Endothelial cell of umbilical vein (primary cell): ENCODE results near the gene SWT1. TPM values are rescaled to one million over a fixed set of nuclear protein-coding genes. Genes with fewer than 3 reads are reported as not detected.

Experiments used
- BruUV-seq: library from RNA; stranded (reverse); fragments of 400-500 nt; replicated peaks from 2 replicates; lab custom pipeline; 2021; lab: Mats Ljungman, UMichigan
- CTCF ChIA-PET: fragments of 300-600, 350-600 bp; sonication (Branson Sonifier 250); formaldehyde crosslinking; loops from one replicate; lab custom pipeline; 2021; ENCODE audit warnings: antibody characterized with exemption, inconsistent platforms; lab: Charles Lee
- POLR2A ChIA-PET: fragments of 300-600, 350-600 bp; sonication (Branson Sonifier 250); formaldehyde crosslinking; loops from one replicate; lab custom pipeline; 2021; ENCODE audit warnings: antibody characterized with exemption, inconsistent platforms; lab: Charles Lee
- DNase-seq: peaks from one replicate; pipeline ENCODE4 v3.0.0-alpha.2; 2011; ENCODE audit warnings: low read depth, low spot score
- FAIRE-seq: peaks from 2 replicates; lab custom pipeline; 2011; peaks lifted over from hg19 to GRCh38; lab: Jason Lieb, UNC
- H2AFZ ChIP-seq: 2 replicates; pipeline ENCODE4 v1.6.0; 2012; ENCODE audit warnings: low read depth, low read length, control low read depth, inconsistent platforms
- H3K27ac ChIP-seq: 2 replicates; pipeline ENCODE4 v1.5.1; 2011; ENCODE audit warnings: low read depth, mild to moderate bottlenecking, control low read depth, low read length, moderate library complexity; ENCODE audit not compliant: insufficient read depth
- H3K27me3 ChIP-seq, 2 experiments: 2 replicates each; pipeline versions ENCODE4 v1.6.0 to v1.6.1; 2011; ENCODE audit warnings: low read length in 2 of 2, mixed read lengths in 1 of 2; ENCODE audit not compliant: control insufficient read depth in 2 of 2, insufficient read depth in 2 of 2
- H3K36me3 ChIP-seq, 2 experiments: 2 replicates in 1 of 2; 3 replicates in 1 of 2; pipeline ENCODE4 v1.5.1; 2011; ENCODE audit warnings: low read length in 2 of 2, mild to moderate bottlenecking in 1 of 2, moderate library complexity in 1 of 2; ENCODE audit not compliant: control insufficient read depth in 2 of 2, insufficient read depth in 2 of 2; ENCODE audit errors: extremely low read depth in 1 of 2
- H3K4me1 ChIP-seq: 3 replicates; pipeline ENCODE4 v1.5.1; 2011; ENCODE audit warnings: mild to moderate bottlenecking, low read length; ENCODE audit not compliant: control insufficient read depth, insufficient read depth; ENCODE audit errors: extremely low read depth
- H3K4me2 ChIP-seq: 2 replicates; pipeline ENCODE4 v1.6.1; 2011; ENCODE audit warnings: low read length, control low read depth, mixed read lengths; ENCODE audit not compliant: insufficient read depth
- H3K4me3 ChIP-seq, 3 experiments: fragments of 200-600 bp in 1 of 3; sonication (generic), shearing (Covaris generic) in 1 of 3; replicated peaks in 1 of 3; 2 replicates each; pipeline ENCODE4 v1.5.1; 2011 to 2016; ENCODE audit warnings: control low read depth in 3 of 3, low read length in 3 of 3, mild to moderate bottlenecking in 2 of 3, inconsistent platforms in 1 of 3, low read depth in 1 of 3, moderate library complexity in 1 of 3; ENCODE audit not compliant: insufficient read depth in 1 of 3
- H3K79me2 ChIP-seq: 2 replicates; pipeline ENCODE4 v1.6.0; 2012; ENCODE audit warnings: low read length, inconsistent platforms; ENCODE audit not compliant: control insufficient read depth, insufficient read depth
- H3K9ac ChIP-seq: replicated peaks from 2 replicates; pipeline ENCODE3; 2011; ENCODE audit warnings: low read length, control low read depth; ENCODE audit not compliant: insufficient read depth; ENCODE audit errors: extremely low read depth
- H3K9me1 ChIP-seq: replicated peaks from 3 replicates; pipeline ENCODE4 v1.6.0; 2011; ENCODE audit warnings: mild to moderate bottlenecking, low read length; ENCODE audit not compliant: control insufficient read depth, insufficient read depth; ENCODE audit errors: extremely low read depth
- H3K9me3 ChIP-seq: replicated peaks from 2 replicates; pipeline ENCODE4 v1.5.1; 2012; ENCODE audit warnings: low read length, inconsistent platforms; ENCODE audit not compliant: control insufficient read depth, insufficient read depth
- H4K20me1 ChIP-seq: replicated peaks from 2 replicates; pipeline ENCODE3; 2011; ENCODE audit warnings: mild to moderate bottlenecking, low read length; ENCODE audit not compliant: control insufficient read depth, insufficient read depth; ENCODE audit errors: extremely low read depth
- EZH2 ChIP-seq: IDR thresholded peaks from 2 replicates; pipeline ENCODE4 v1.6.1; 2012; ENCODE audit warnings: borderline replicate concordance, low read depth, mild to moderate bottlenecking, moderate library complexity, low read length, inconsistent platforms; ENCODE audit not compliant: severe bottlenecking
- FOS ChIP-seq: IDR thresholded peaks from 2 replicates; pipeline ENCODE4 v1.6.1; 2011; ENCODE audit warnings: mild to moderate bottlenecking, low read length, moderate library complexity, borderline replicate concordance; ENCODE audit not compliant: insufficient read depth
- GATA2 ChIP-seq: IDR thresholded peaks from 2 replicates; pipeline ENCODE4 v1.7.0; 2011; ENCODE audit warnings: low read depth, mild to moderate bottlenecking, moderate library complexity, mixed read lengths, low read length; ENCODE audit not compliant: insufficient read length, insufficient read depth
- MYC ChIP-seq: IDR thresholded peaks from one replicate; pipeline ENCODE4 v1.6.1; 2011; ENCODE audit warnings: mild to moderate bottlenecking, low read depth, low read length
- POLR2A ChIP-seq: IDR thresholded peaks from 2 replicates; pipeline ENCODE4 v1.6.1; 2012; ENCODE audit warnings: low read depth, mild to moderate bottlenecking, control low read depth, low read length
- POLR2AphosphoS5 ChIP-seq: IDR thresholded peaks from 2 replicates; pipeline ENCODE4 v1.6.1; 2012; ENCODE audit warnings: low read depth, mild to moderate bottlenecking, control low read depth, low read length, moderate library complexity; ENCODE audit not compliant: insufficient read depth
- dilution Hi-C: fragments of 300-500 bp; cut with MboI; formaldehyde crosslinking; loops from one replicate; pipeline ENCODE4 v1.15.0; 2019; ENCODE audit warnings: low sequenced_read_pairs; ENCODE audit not compliant: extremely low pct_ligation_motif_present
- intact Hi-C: fragments of 100-400 bp; cut with micrococcal nuclease; formaldehyde crosslinking; loops from one replicate; pipeline ENCODE4 v1.10.0; 2022
- polyA plus RNA-seq, 4 experiments: library from polyadenylated mRNA; depleted of rRNA in 3 of 4; stranded (reverse) in 3 of 4; unstranded in 1 of 4; fragments of >200 nt; gene quantifications; 2 replicates each; pipeline versions ENCODE4 v1.2.1 to v1.2.3, GENCODE V29; 2011 to 2012; ENCODE audit warnings: missing spikeins in 1 of 4
- total RNA-seq: library from RNA; stranded (reverse); gene quantifications from 2 replicates; pipeline ENCODE4 v1.2.3, GENCODE V29; 2021
- TF ChIP-seq, protein P1 (sequence below): IDR thresholded peaks from 2 replicates; pipeline ENCODE4 v1.6.1; 2011; ENCODE audit not compliant: insufficient read depth, insufficient read length
- TF ChIP-seq, protein P2 (sequence below), 2 donors: IDR thresholded peaks; 1 replicate in 1 of 2; 2 replicates in 1 of 2; pipeline ENCODE4 v1.5.1; 2011; ENCODE audit warnings: low read length in 2 of 2, mild to moderate bottlenecking in 2 of 2, moderate library complexity in 2 of 2, control low read depth in 1 of 2, inconsistent platforms in 1 of 2, low read depth in 1 of 2; ENCODE audit not compliant: insufficient read depth in 1 of 2; ENCODE audit errors: extremely low read depth in 1 of 2

The SWT1 gene
- total and polyA plus RNA-seq, 2 donors (not counting 3 experiments of a cell fraction or from before 2014, with no cell fraction given) = 1.0 to 4.3 TPM

DNA sequence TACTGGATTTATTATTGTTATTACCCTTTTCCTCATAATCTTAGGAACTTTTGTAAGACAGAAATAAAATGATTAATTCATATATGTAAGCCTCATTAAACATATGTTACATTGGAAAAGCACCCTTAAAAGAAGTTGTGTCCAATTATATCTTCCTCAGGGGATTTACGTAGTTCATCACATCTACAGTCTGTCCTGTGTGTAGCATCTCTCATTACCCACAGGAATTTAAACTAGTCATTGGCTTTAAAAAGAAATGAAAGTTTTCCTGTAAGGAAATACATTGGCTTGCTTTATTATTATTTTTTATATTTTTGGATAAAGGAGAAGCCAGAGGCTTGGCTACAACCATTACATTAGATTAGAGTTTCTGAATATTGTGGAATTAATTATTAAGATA is 56.1 kb downstream of the SWT1 start:
- H3K9me1 ChIP-seq = no peaks in the 10 kb centered on the region
- H3K36me3 ChIP-seq = no peaks in the 10 kb centered on the region
- CTCF ChIA-PET = interaction anchor here (1.3 kb wide), 1 partner anchor 43 kb away, joined by 3 read pairs; no protein-coding TSS in a partner anchor
- TF ChIP-seq, protein P1, sequence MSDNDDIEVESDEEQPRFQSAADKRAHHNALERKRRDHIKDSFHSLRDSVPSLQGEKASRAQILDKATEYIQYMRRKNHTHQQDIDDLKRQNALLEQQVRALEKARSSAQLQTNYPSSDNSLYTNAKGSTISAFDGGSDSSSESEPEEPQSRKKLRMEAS = no peak
- TF ChIP-seq MYC (no peak), EZH2 (no peak), GATA2 (no peak), FOS (no peak), POLR2AphosphoS5 (no peak), POLR2A (no peak)
- TF ChIP-seq, protein P2, sequence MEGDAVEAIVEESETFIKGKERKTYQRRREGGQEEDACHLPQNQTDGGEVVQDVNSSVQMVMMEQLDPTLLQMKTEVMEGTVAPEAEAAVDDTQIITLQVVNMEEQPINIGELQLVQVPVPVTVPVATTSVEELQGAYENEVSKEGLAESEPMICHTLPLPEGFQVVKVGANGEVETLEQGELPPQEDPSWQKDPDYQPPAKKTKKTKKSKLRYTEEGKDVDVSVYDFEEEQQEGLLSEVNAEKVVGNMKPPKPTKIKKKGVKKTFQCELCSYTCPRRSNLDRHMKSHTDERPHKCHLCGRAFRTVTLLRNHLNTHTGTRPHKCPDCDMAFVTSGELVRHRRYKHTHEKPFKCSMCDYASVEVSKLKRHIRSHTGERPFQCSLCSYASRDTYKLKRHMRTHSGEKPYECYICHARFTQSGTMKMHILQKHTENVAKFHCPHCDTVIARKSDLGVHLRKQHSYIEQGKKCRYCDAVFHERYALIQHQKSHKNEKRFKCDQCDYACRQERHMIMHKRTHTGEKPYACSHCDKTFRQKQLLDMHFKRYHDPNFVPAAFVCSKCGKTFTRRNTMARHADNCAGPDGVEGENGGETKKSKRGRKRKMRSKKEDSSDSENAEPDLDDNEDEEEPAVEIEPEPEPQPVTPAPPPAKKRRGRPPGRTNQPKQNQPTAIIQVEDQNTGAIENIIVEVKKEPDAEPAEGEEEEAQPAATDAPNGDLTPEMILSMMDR (IDR thresholded peaks at IDR 0.05; ENCODE audit: extremely low read depth in 1 of 2, insufficient read depth in 1 of 2, low read depth in 1 of 2, low read length in 2 of 2) = no peak
- peaks cover 1% of the 10 kb centered on the region for H3K4me1 ChIP-seq
- H3K79me2 ChIP-seq = no peaks in the 10 kb centered on the region
- intact Hi-C loops = no loop called here
- no peak overlapping the region for H3K27ac ChIP-seq
- DNase-seq = no peak
- H4K20me1 ChIP-seq = no peaks in the 10 kb centered on the region
- FAIRE-seq = no peak
- BruUV-seq = no TSS peak
- POLR2A ChIA-PET = no interaction called here
- no peak overlapping the region for H2AFZ ChIP-seq
- H3K27me3 ChIP-seq = no peaks in the 10 kb centered on the region
- H3K9me3 ChIP-seq = no peaks in the 10 kb centered on the region
- no peak overlapping the region for H3K9ac ChIP-seq
- H3K4me3 ChIP-seq = no peak overlapping the region
- H3K4me2 ChIP-seq = no peak overlapping the region
- dilution Hi-C loops = no loop called here
